ENCODE measurements around the gene GOSR2. TPM values are rescaled to one million over a fixed set of nuclear protein-coding genes. Genes with fewer than 3 reads are reported as not detected.

Gene GOSR2
- total and polyA plus RNA-seq, 9 of the 15 experiments (the other 6 are each of a cell fraction or from before 2014, with no cell fraction given), result 32.7 to 96.3 (median 48.9) TPM

GRCh38 chr17:46976626-46977270 is 53.8 kb downstream of the GOSR2 start (continued):
- TF ChIP-seq CTCF (IDR thresholded peaks at IDR 0.05 in 2 of 3, conservative IDR thresholded peaks at IDR 0.05 in 1 of 3; ENCODE audit: insufficient read depth in 2 of 3, low read depth in 1 of 3, low read length in 3 of 3) (peak; percentile 57 to 81 (median 75)), ZBTB8A (IDR thresholded peaks at IDR 0.05; ENCODE audit: partially characterized antibody) (no peak), EHMT2 (IDR thresholded peaks at IDR 0.05) (peak; percentile 42; the same call in 1 of the 2 replicates), MXI1 (IDR thresholded peaks at IDR 0.05; ENCODE audit: low read depth, low read length) (no peak), ZNF24 (IDR thresholded peaks at IDR 0.05) (no peak), ELF1 (tag; IDR thresholded peaks at IDR 0.05) (no peak), TAL1 (IDR thresholded peaks at IDR 0.05) (peak; percentile 14; the same call in 1 of the 2 replicates), ZBTB7A (IDR thresholded peaks at IDR 0.05; ENCODE audit: borderline replicate concordance, control insufficient read depth, low read depth, low read length) (no peak; the same call in 1 of the 2 replicates), FOXK2 (conservative IDR thresholded peaks at IDR 0.05 in 1 of 2, IDR thresholded peaks at IDR 0.05 in 1 of 2; ENCODE audit: low read depth in 2 of 2) (peak in 1 of 2 experiments; percentile 37; a peak in 1 of 4 replicates), CBFA2T3 (IDR thresholded peaks at IDR 0.05) (peak; percentile 65), C11orf30 (IDR thresholded peaks at IDR 0.05; ENCODE audit: low read depth) (peak; percentile 83), RFX7 (CRISPR knock-in tag; IDR thresholded peaks at IDR 0.05) (no peak), ZNF699 (CRISPR knock-in tag; IDR thresholded peaks at IDR 0.05; ENCODE audit: insufficient replicate concordance) (no peak), CREM (IDR thresholded peaks at IDR 0.05; ENCODE audit: low read depth) (peak; percentile 53), ZNF395 (CRISPR knock-in tag; IDR thresholded peaks at IDR 0.05) (no peak), NFE2 (IDR thresholded peaks at IDR 0.05; ENCODE audit: low read depth) (peak; percentile 93), MAX (CRISPR knock-in tag; IDR thresholded peaks at IDR 0.05) (0 out of 2 replicates have a peak, but pooled peaks have one; percentile 16), KDM1A (IDR thresholded peaks at IDR 0.05) (peak; percentile 17 to 33; a peak in 1 of 4 replicates), ZBTB5 (IDR thresholded peaks at IDR 0.05) (no peak), CEBPB (tag; IDR thresholded peaks at IDR 0.05) (peak; percentile 48; the same call in 1 of the 2 replicates), NRF1 (conservative IDR thresholded peaks at IDR 0.05 in 1 of 2, IDR thresholded peaks at IDR 0.05 in 1 of 2) (peak in 1 of 2 experiments; percentile 36; a peak in 2 of 4 replicates), SMARCE1 (IDR thresholded peaks at IDR 0.05) (0 out of 2 replicates have a peak, but pooled peaks have one; percentile 65), NUFIP1 (IDR thresholded peaks at IDR 0.05; ENCODE audit: partially characterized antibody) (no peak), MAFG (tag; conservative IDR thresholded peaks at IDR 0.05) (peak; percentile 84), CC2D1A (IDR thresholded peaks at IDR 0.05) (no peak)
